Measurements from ENCODE around the gene RASAL2. TPM values are rescaled to one million over a fixed set of nuclear protein-coding genes. Genes with fewer than 3 reads are reported as not detected.

Gene RASAL2
- total and polyA plus RNA-seq, 2 of the 13 experiments (the other 11 are each of a cell fraction or from before 2014, with no cell fraction given) = 5.4 to 5.9 TPM

GRCh38 chr1:178484698-178485225 lies 390.9 kb downstream of the RASAL2 start:
- H3K9me3 ChIP-seq (ENCODE audit: low read length) = no peaks in the 10 kb centered on the region
- POLR2A ChIA-PET = no interaction called here

More at GRCh38 chr1:178484698-178485225, 390.9 kb downstream of the RASAL2 start:
- FAIRE-seq = no peak
- no peak for TF ChIP-seq CENPX (CRISPR knock-in tag; IDR thresholded peaks at IDR 0.05)
- no peak for TF ChIP-seq ESRRA (CRISPR knock-in tag; IDR thresholded peaks at IDR 0.05; ENCODE audit: low read depth)
- TF ChIP-seq TGIF2 (CRISPR knock-in tag; IDR thresholded peaks at IDR 0.05) = no peak
- TF ChIP-seq MIER3 (CRISPR knock-in tag; IDR thresholded peaks at IDR 0.05; ENCODE audit: borderline replicate concordance) = no peak
- TF ChIP-seq ZC3H4 (CRISPR knock-in tag; IDR thresholded peaks at IDR 0.05; ENCODE audit: borderline replicate concordance) = no peak
- no peak for TF ChIP-seq ZNF124 (CRISPR knock-in tag; IDR thresholded peaks at IDR 0.05)
- TF ChIP-seq NR2C2 (CRISPR knock-in tag; IDR thresholded peaks at IDR 0.05; ENCODE audit: borderline replicate concordance) = no peak
- no peak for TF ChIP-seq STAT6 (CRISPR knock-in tag; IDR thresholded peaks at IDR 0.05; ENCODE audit: borderline replicate concordance)
- no peak for TF ChIP-seq MBD4 (IDR thresholded peaks at IDR 0.05; ENCODE audit: borderline replicate concordance, low read length)
- TF ChIP-seq RELA (CRISPR knock-in tag; IDR thresholded peaks at IDR 0.05) = no peak
- no peak for TF ChIP-seq ZNF33A (CRISPR knock-in tag; IDR thresholded peaks at IDR 0.05; ENCODE audit: borderline replicate concordance)
- TF ChIP-seq ZNF703 (CRISPR knock-in tag; IDR thresholded peaks at IDR 0.05; ENCODE audit: borderline replicate concordance) = no peak
- no peak for TF ChIP-seq ZBTB39 (CRISPR knock-in tag; IDR thresholded peaks at IDR 0.05)
- TF ChIP-seq TCF7L2 (IDR thresholded peaks at IDR 0.05; ENCODE audit: low read depth, low read length) = no peak
- no peak for TF ChIP-seq ZNF34 (CRISPR knock-in tag; IDR thresholded peaks at IDR 0.05; ENCODE audit: borderline replicate concordance)
- TF ChIP-seq TBL1XR1 (IDR thresholded peaks at IDR 0.05; ENCODE audit: borderline replicate concordance, low read length, partially characterized antibody) = no peak
- no peak for TF ChIP-seq BRF2 (CRISPR knock-in tag; IDR thresholded peaks at IDR 0.05)
- no TSS peak for BruUV-seq (replicated peaks)
- no peak for ATAC-seq
- Histone ChIP-seq H3K27ac (ENCODE audit: extremely low read length, insufficient read depth, low read length) (no peak overlapping the region), H3K4me3 (replicated peaks in 1 of 3; ENCODE audit: insufficient read depth in 1 of 3, low read depth in 2 of 3, low read length in 3 of 3) (no peak overlapping the region), H2AFZ (ENCODE audit: low read length) (no peak overlapping the region), H3K4me1 (ENCODE audit: insufficient read depth, low read length) (peaks cover 13% of the 10 kb centered on the region), H3K36me3 (replicated peaks in 1 of 2; ENCODE audit: control insufficient read depth in 1 of 2, insufficient read depth in 2 of 2, low read length in 2 of 2) (no peaks in the 10 kb centered on the region), H3K9ac (ENCODE audit: insufficient read depth, low read depth, low read length) (no peak overlapping the region), H4K20me1 (ENCODE audit: insufficient read depth, low read length) (no peaks in the 10 kb centered on the region), H3K79me2 (ENCODE audit: insufficient read depth, low read length) (no peaks in the 10 kb centered on the region), H3K27me3 (ENCODE audit: control insufficient read depth in 1 of 2, insufficient read depth in 2 of 2, low read length in 2 of 2) (no peaks in the 10 kb centered on the region), H3K4me2 (ENCODE audit: low read depth, low read length) (no peak overlapping the region)
- intact Hi-C loops (cut with micrococcal nuclease; ENCODE audit: unreplicated experiment) (no loop called here), in situ Hi-C loops (cut with HindIII; ENCODE audit: extremely low pct_ligation_motif_present, low pct_unique_long_range_greater_than_20kb) (no loop called here)
- no peak for DNase-seq (ENCODE audit: low spot score)
- CTCF ChIA-PET (ENCODE audit: low intra/inter-chr PET ratio, low total read pairs) = no interaction called here
- WGBS (ENCODE audit: low lambda C conversion rate) = 54% methylated on average over 3 of the region's 3 CpGs

All from HepG2 (cell line).